Caco-2 (cell line): ENCODE data around the gene WWC2. TPM values are rescaled to one million over a fixed set of nuclear protein-coding genes. Genes with fewer than 3 reads are reported as not detected.

Experiments used
- Bru-seq: library from RNA; stranded (reverse); fragments of 400-500 nt; gene quantifications from one replicate; lab custom pipeline; 2021; lab: Mats Ljungman, UMichigan
- BruChase-seq, 2 experiments: library from RNA; stranded (reverse); fragments of 400-500 nt; gene quantifications; one replicate each; lab custom pipeline; 2021; lab: Mats Ljungman, UMichigan
- BruUV-seq: library from RNA; stranded (reverse); fragments of 400-500 nt; replicated peaks from 2 replicates; lab custom pipeline; 2021; lab: Mats Ljungman, UMichigan
- CTCF ChIA-PET: fragments of 300-600 bp; sonication (Branson Sonifier 250); formaldehyde crosslinking; loops from one replicate; lab custom pipeline; 2022; ENCODE audit warnings: antibody characterized with exemption; lab: Charles Lee
- POLR2A ChIA-PET: fragments of 300-600 bp; sonication (Branson Sonifier 250); formaldehyde crosslinking; loops from one replicate; lab custom pipeline; 2022; ENCODE audit warnings: antibody characterized with exemption; lab: Charles Lee
- DNase-seq, 2 experiments: peaks; one replicate each; pipeline versions ENCODE4 v3.0.0 to v3.0.0-alpha.2; 2020 to 2022
- H3K27me3 ChIP-seq: replicated peaks from 2 replicates; pipeline ENCODE4 v1.6.0; 2011; ENCODE audit warnings: low read length; ENCODE audit not compliant: control insufficient read depth, insufficient read depth
- H3K36me3 ChIP-seq: 2 replicates; pipeline ENCODE4 v1.5.1; 2011; ENCODE audit warnings: low read length; ENCODE audit not compliant: control insufficient read depth, insufficient read depth
- H3K4me1 ChIP-seq: fragments of 250-450 bp; sonication (Bioruptor Pico); 2 replicates; pipeline ENCODE4 v1.5.1; 2020; ENCODE audit warnings: mild to moderate bottlenecking
- H3K4me3 ChIP-seq: 2 replicates; pipeline ENCODE4 v1.5.1; 2011; ENCODE audit warnings: low read depth, mild to moderate bottlenecking, control low read depth, low read length
- H3K9me3 ChIP-seq: fragments of 250-450 bp; sonication (Bioruptor Pico); 2 replicates; pipeline ENCODE4 v1.5.1; 2020; ENCODE audit warnings: mild to moderate bottlenecking, moderate library complexity
- H3K27ac Mint-ChIP-seq: one replicate; pipeline ENCODE4 v1.8.0; 2022; ENCODE audit warnings: mixed read lengths; ENCODE audit not compliant: unreplicated experiment
- H3K27me3 Mint-ChIP-seq: one replicate; pipeline ENCODE4 v1.8.0; 2022; ENCODE audit warnings: mixed read lengths; ENCODE audit not compliant: insufficient read depth, unreplicated experiment
- H3K36me3 Mint-ChIP-seq: one replicate; pipeline ENCODE4 v1.8.0; 2022; ENCODE audit warnings: mild to moderate bottlenecking, mixed read lengths; ENCODE audit not compliant: insufficient read depth, unreplicated experiment
- H3K4me1 Mint-ChIP-seq: one replicate; pipeline ENCODE4 v1.8.0; 2022; ENCODE audit warnings: low read depth, mixed read lengths; ENCODE audit not compliant: unreplicated experiment
- H3K4me3 Mint-ChIP-seq: one replicate; pipeline ENCODE4 v1.8.0; 2022; ENCODE audit warnings: mild to moderate bottlenecking, moderate library complexity, mixed read lengths; ENCODE audit not compliant: unreplicated experiment
- H3K9me3 Mint-ChIP-seq: one replicate; pipeline ENCODE4 v1.8.0; 2022; ENCODE audit warnings: mixed read lengths; ENCODE audit not compliant: unreplicated experiment
- intact Hi-C: fragments of 100-400 bp; cut with micrococcal nuclease; formaldehyde crosslinking; loops from one replicate; pipeline ENCODE4 v1.10.0; 2022; ENCODE audit not compliant: unreplicated experiment
- long read RNA-seq: library from polyadenylated mRNA; stranded (forward); transcript quantifications from one replicate; pipeline ENCODE4 v2.0.0, GENCODE V29; 2022
- total RNA-seq: library from RNA; stranded (reverse); gene quantifications from 2 replicates; pipeline ENCODE4 v1.2.3, GENCODE V29; 2022
- TF ChIP-seq, protein P1 (sequence below), 2 experiments: fragments of 200-600 bp in 1 of 2; IDR thresholded peaks; 1 replicate in 1 of 2; 2 replicates in 1 of 2; pipeline versions ENCODE4 v1.5.1 to v1.8.0; 2011 to 2022; ENCODE audit warnings: antibody characterized with exemption in 1 of 2, control low read depth in 1 of 2, inconsistent platforms in 1 of 2, low read depth in 1 of 2, low read length in 1 of 2, mild to moderate bottlenecking in 1 of 2, moderate library complexity in 1 of 2; ENCODE audit not compliant: insufficient read depth in 1 of 2, severe bottlenecking in 1 of 2, unreplicated experiment in 1 of 2

The WWC2 gene
- total RNA-seq, result 120 and 126 TPM in 2 replicates
- percentile 97 among the genes with signal in this experiment for Bru-seq, nascent RNA
- percentile 93 among the genes with signal in this experiment for BruChase-seq, experiment 1, labeled RNA remaining after a 2-hour chase
- percentile 94 among the genes with signal in this experiment for BruChase-seq, experiment 2, labeled RNA remaining after a 6-hour chase
- long read RNA-seq, full-length matches to known transcripts, result 43 of 86 reads
- long read RNA-seq, partial matches to known transcripts, result 17 of 86 reads
- long read RNA-seq, other reads (novel, unspliced or antisense), result 26 of 86 reads

DNA sequence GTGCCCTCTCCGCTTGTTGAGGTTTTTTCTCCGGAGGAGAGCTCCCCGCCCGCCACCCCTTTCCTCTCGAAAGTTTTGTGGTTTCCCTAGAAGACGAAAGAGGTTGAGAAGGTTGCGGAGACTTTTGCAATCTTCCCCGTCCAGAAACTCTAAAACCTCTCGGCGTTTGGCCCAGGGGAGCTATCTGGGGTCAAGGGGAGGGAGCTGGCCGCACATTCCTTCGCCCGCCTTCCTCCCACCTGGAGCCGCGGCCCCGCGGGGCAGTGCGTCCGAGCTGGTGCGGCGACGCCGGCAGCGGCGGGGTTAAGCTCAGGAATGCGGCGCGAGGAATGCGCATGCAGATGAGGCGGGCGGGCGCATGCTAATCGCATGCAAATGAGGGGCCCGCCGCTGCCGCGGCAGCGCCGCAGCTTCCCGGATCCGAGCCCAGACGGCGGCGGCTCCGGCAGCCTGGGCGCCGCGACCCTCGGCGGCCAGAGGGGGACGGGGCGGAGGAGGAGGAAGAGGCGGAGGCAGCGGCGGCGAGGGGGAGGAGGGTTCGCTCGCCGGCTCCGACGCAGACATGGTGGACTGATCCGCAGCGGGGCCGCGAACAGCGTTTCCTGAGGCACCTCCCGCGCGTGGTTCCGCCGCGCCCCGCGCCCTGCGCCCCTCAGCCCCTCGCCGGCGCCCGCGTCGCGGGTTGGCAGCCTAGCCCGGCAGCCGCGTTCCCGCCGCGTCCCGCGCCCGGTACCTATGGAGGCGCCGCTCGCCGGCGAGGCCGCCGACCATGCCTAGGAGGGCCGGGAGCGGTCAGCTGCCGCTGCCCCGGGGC is at the start of gene WWC2:
TSS of gene WWC2 (plus strand) at position 535 of the 814 bp plus-strand sequence. CDS start at position 770, 235 bp downstream.
- Mint-ChIP-seq H3K4me1 (peaks cover 40% of the 10 kb centered on the region), H3K9me3 (no peaks in the 10 kb centered on the region), H3K4me3 (peak within 1 kb of the TSS; percentile 83), H3K27me3 (no peaks in the 10 kb centered on the region), H3K36me3 (peaks cover 18% of the 10 kb centered on the region), H3K27ac (peak within 1 kb of the TSS; percentile 92)
- Histone ChIP-seq H3K4me1 (peaks cover 37% of the 10 kb centered on the region), H3K27me3 (no peaks in the 10 kb centered on the region), H3K36me3 (no peaks in the 10 kb centered on the region), H3K9me3 (no peaks in the 10 kb centered on the region), H3K4me3 (peak within 1 kb of the TSS; percentile 82)
- CTCF ChIA-PET, result interaction anchor here (0.5 to 3.1 kb wide), 5 partner anchors 19 to 1779 kb away, joined by 3 to 14 read pairs (median 5); no protein-coding TSS in a partner anchor
- POLR2A ChIA-PET, result interaction anchor here (0.6 to 1.8 kb wide), 11 partner anchors 11 to 729 kb away, joined by 3 to 19 read pairs (median 5); no protein-coding TSS in a partner anchor
- no TSS peak for BruUV-seq
- peak; percentile 96 for DNase-seq
- TF ChIP-seq, protein P1, sequence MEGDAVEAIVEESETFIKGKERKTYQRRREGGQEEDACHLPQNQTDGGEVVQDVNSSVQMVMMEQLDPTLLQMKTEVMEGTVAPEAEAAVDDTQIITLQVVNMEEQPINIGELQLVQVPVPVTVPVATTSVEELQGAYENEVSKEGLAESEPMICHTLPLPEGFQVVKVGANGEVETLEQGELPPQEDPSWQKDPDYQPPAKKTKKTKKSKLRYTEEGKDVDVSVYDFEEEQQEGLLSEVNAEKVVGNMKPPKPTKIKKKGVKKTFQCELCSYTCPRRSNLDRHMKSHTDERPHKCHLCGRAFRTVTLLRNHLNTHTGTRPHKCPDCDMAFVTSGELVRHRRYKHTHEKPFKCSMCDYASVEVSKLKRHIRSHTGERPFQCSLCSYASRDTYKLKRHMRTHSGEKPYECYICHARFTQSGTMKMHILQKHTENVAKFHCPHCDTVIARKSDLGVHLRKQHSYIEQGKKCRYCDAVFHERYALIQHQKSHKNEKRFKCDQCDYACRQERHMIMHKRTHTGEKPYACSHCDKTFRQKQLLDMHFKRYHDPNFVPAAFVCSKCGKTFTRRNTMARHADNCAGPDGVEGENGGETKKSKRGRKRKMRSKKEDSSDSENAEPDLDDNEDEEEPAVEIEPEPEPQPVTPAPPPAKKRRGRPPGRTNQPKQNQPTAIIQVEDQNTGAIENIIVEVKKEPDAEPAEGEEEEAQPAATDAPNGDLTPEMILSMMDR (IDR thresholded peaks at IDR 0.05; ENCODE audit: insufficient read depth in 1 of 2, low read depth in 1 of 2, low read length in 1 of 2, severe bottlenecking in 1 of 2, unreplicated experiment in 1 of 2), result no peak
- intact Hi-C loops, result loop anchor here (1.0 to 10.0 kb wide), 3 partner anchors 143 to 346 kb away; partner anchors contain the start of gene CDKN2AIP

DNA sequence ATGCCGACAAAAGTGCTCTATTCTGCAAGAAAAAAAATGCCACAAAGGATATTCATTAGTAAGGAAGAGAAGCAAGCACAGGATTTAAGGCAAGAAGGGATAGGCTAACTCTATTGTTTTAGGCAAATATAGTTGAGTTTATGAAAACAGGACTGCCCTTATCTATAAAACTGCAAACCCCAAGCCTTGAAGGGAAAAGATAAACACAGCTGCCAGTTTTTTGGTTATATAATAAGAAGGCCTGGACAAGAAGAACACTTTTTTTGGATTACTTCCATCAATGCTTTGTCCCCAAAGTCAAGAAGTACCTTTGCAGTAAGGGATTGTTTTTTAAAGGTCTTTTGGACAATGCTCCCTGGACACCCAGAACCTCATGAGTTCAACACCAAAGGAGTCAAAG is 45.4 kb upstream of the WWC2 start:
- peaks cover 4% of the 10 kb centered on the region for H3K27me3 Mint-ChIP-seq
- Histone ChIP-seq H3K4me3 (no peak overlapping the region), H3K4me1 (no peaks in the 10 kb centered on the region; the same call in 1 of the 2 replicates), H3K27me3 (no peaks in the 10 kb centered on the region), H3K9me3 (peaks cover 4% of the 10 kb centered on the region; the same call in 1 of the 2 replicates), H3K36me3 (no peaks in the 10 kb centered on the region)
- no TSS peak for BruUV-seq
- peaks cover 11% of the 10 kb centered on the region for H3K9me3 Mint-ChIP-seq
- intact Hi-C loops, result no loop called here
- H3K4me3 Mint-ChIP-seq, result no peak overlapping the region
- H3K4me1 Mint-ChIP-seq, result peaks cover 7% of the 10 kb centered on the region
- no peaks in the 10 kb centered on the region for H3K36me3 Mint-ChIP-seq
- no peak for DNase-seq
- TF ChIP-seq, protein P1 (IDR thresholded peaks at IDR 0.05; ENCODE audit: insufficient read depth in 1 of 2, low read depth in 1 of 2, low read length in 1 of 2, severe bottlenecking in 1 of 2, unreplicated experiment in 1 of 2), result no peak
- ChIA-PET POLR2A (no interaction called here), CTCF (no interaction called here)
- H3K27ac Mint-ChIP-seq, result no peak overlapping the region

DNA sequence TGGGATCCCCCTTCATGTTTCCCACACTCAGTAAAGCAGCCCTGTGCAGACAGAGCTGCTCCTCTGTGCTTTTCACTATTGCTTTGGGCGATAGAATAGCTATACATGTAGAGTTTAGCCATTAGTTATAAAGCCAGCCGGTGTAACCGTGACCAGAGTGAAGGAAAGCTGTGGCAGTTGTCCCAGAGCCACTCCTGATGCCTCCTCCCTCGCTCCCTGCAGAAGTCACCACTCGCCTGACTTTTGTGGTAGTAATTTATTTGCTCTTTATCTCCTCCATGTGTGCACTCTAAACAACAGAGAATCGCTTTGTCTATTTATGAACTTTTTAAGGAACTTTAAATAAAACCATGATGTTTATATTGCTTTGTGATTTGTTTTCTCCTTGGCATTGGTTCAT is 41.8 kb upstream of the WWC2 start:
- no peak overlapping the region for H3K4me3 ChIP-seq
- DNase-seq, result no peak
- H3K9me3 Mint-ChIP-seq, result peaks cover 12% of the 10 kb centered on the region
- BruUV-seq, result no TSS peak
- no peaks in the 10 kb centered on the region; the same call in 1 of the 2 replicates for H3K4me1 ChIP-seq
- no peak overlapping the region for H3K4me3 Mint-ChIP-seq
- intact Hi-C loops, result no loop called here
- TF ChIP-seq, protein P1 (IDR thresholded peaks at IDR 0.05; ENCODE audit: insufficient read depth in 1 of 2, low read depth in 1 of 2, low read length in 1 of 2, severe bottlenecking in 1 of 2, unreplicated experiment in 1 of 2), result no peak
- peaks cover 4% of the 10 kb centered on the region; the same call in 1 of the 2 replicates for H3K9me3 ChIP-seq
- POLR2A ChIA-PET, result no interaction called here
- H3K36me3 Mint-ChIP-seq, result no peaks in the 10 kb centered on the region
- H3K27me3 Mint-ChIP-seq, result peaks cover 4% of the 10 kb centered on the region
- H3K36me3 ChIP-seq, result no peaks in the 10 kb centered on the region
- H3K4me1 Mint-ChIP-seq, result peaks cover 7% of the 10 kb centered on the region
- no peak overlapping the region for H3K27ac Mint-ChIP-seq
- CTCF ChIA-PET, result no interaction called here
- H3K27me3 ChIP-seq, result no peaks in the 10 kb centered on the region
